NCI-H2196 (cell line): ENCODE measurements around the gene UAP1L1.

Source experiments
- DNase-seq: peaks from one replicate; lab custom pipeline; 2025; ENCODE audit not compliant: unreplicated experiment; lab: John Stamatoyannopoulos, UW

The UAP1L1 gene

DNA sequence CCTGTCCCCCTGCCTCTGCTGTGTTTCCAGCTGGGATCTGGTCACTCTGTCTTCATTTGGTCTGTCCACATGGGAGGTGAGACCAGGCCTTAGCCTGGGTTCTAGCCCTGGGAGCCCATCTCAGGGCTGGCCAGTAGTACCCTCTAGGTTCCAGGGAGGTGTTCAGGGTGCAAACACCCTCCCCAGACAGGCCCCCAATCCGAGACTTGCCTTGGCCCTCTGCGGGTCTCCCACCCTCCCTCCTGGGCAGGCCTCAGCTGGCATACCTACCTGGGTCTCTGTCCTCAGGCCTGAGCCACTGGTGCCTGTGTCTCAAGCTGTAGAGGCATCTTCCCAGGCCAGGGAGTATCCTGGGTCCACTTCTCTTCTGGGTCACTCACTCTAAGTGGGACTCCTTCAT lies 6.0 kb upstream of the UAP1L1 start:
- no peak for DNase-seq

GRCh38 chr9:137073992-137074399 lies 3.3 kb upstream of the UAP1L1 start:
- DNase-seq: no peak

DNA sequence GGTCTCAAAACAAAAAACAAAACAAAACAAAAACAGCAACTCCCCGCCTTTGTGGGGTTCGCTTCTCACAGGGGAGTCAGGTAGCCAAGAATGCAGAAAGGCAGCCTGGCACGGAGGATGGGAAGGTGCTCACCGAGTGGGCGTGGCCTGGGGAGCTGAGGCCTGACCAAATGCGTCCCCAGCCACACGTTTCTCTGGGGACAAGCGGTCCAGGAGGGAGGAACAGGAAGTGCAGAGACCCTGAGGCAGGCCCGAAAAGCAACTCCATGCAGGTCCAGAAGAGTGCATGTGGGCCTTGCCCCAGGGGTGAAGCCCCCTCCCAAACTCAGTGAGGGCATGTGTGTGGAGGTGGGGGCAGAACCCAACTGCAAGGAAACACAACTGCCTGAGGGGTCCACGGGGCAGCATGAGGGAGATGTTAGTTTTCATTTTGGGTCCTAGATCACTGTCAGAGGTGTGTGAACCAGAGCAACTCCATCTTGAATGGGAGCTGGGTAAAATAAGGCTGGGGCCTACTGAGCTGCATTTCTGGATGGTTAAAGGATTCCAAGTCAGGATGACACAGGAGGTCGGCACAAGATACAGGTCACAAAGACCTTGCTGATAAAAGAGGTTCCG lies 2.6 kb upstream of the UAP1L1 start:
- DNase-seq: no peak

GRCh38 chr9:137075275-137075775 lies 2.0 kb upstream of the UAP1L1 start:
- DNase-seq: no peak

GRCh38 chr9:137076636-137077009 lies 694 bp upstream of the UAP1L1 start:
- DNase-seq: no peak

DNA sequence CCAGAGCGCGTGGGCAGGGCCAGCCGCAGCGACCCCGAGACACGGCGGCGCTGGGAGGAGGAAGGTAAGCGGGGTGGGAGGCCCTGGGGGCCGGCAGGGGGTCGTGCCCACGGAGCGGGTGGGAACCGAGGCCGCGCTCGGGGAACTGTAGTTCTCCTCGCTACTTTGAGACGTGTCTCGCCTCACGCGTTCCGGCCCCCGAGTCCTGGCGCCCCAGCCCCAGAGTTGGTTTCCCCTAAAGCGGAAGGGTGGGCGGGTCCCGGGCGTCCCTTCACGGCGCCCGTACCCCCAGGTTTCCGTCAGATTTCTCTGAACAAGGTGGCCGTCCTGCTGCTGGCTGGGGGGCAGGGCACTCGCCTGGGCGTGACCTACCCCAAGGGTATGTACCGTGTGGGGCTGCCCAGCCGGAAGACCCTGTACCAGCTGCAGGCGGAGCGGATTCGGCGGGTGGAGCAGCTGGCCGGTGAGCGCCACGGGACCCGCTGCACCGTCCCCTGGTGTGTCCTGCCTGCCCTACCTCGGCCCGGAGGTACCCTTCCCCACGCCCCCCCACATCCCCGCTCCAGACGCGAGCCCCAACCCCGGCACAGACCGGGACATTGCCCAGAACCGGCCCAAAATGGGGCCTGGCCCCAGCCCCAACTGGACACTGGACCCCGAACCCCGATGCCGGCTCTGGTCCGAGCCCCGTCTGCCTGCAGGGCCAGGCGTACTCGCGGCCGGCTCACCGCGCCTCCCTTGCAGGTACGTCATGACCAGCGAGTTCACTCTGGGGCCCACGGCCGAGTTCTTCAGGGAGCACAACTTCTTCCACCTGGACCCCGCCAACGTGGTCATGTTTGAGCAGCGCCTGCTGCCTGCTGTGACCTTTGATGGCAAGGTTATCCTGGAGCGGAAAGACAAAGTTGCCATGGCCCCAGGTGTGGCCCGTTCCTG lies 709 bp downstream of the UAP1L1 start:
- DNase-seq: no peak

GRCh38 chr9:137078701-137079400 lies 1.5 kb downstream of the UAP1L1 start:
- DNase-seq: no peak

DNA sequence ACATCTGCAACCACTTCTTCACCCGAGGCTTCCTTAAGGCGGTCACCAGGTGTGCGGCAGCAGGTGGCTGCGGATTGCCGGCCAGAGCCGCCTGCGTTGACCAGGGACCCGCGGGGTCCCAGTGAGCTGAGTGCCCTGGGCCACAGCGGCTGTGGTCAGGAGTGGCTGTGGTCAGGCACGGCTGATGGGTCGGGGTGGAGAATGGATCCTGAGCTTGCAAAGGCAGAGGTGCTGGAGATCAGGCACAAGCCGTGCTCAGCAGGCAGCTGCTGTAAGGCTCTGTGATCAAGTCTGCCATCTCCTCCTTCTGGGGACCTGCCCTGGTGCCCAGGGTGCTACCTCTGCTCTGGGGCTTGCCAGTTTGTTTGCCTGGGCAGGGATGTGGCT lies 2.1 kb downstream of the UAP1L1 start:
- DNase-seq: no peak

- no peak for DNase-seq
Observed at GRCh38 chr9:137080260-137081122, 3.2 kb downstream of the UAP1L1 start.

DNA sequence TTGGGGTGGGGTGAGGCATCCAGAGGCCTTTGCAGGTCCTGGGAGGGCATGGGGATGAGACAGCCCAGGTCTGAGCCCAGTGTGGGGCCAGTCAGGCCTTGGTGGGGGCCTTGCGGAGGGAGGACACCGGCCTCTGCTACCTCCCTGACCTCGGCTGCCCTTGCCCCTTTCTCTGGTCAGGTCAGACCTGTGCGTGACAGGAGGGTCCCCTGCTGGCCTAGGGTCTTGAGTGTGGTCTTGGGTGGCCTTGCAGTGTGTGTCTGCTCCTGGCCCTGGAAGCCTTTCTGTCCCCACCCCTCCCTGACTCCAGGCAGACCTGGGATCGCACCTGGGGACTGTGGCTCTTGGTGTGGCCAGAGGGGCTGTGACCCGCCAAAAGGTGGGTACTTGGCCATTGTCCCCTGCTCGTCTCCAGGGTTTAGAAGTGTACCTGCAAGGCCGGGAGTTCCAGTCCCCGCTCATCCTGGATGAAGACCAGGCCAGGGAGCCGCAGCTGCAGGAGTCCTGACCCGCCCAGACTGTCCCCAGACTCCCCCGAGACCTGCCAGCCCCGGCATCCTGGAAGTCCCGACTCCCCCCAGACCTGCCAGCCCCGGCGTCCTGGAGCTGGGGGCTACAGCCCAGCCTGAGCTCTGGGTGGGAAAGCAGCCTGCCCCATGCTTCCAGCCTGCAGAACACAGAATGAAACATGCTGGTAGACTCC lies 5.1 kb downstream of the UAP1L1 start:
- DNase-seq: no peak

- DNase-seq: no peak
Observed at GRCh38 chr9:137082925-137083290, 5.6 kb downstream of the UAP1L1 start.

DNA sequence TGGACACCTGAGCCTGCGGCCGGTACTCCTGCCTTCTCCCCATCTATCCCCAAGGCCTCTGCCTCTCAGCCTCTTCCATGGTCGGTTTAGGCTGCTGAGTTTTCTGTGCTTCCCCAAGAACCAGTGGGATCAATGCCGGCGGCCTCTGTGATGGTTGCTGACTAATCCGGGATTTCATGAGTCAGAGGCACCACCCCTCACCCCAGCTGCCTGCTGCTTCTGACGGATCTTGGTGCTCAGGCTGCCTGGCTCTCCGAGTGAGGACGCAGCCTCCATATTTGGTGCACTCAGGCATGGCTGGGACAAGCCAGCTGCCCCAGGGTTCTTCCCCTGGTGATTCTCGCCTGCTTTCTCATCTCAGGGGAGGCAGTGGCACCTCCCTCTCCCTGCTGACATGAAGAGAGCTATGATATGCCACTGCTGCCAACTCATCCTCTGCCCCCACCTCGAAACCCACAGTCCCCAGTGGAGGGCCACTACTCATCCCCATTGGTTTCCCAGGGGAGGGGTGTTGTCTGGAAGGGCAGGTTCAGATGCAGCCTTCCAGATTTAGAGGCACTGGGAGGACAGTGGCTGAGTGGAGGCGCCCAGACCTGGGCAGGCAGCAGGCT lies 6.2 kb downstream of the UAP1L1 start:
- no peak for DNase-seq

GRCh38 chr9:137084526-137084925 lies 7.2 kb downstream of the UAP1L1 start:
- DNase-seq: no peak

- DNase-seq: peak; percentile 22
Observed at GRCh38 chr9:137085920-137086530, 8.7 kb downstream of the UAP1L1 start.

DNA sequence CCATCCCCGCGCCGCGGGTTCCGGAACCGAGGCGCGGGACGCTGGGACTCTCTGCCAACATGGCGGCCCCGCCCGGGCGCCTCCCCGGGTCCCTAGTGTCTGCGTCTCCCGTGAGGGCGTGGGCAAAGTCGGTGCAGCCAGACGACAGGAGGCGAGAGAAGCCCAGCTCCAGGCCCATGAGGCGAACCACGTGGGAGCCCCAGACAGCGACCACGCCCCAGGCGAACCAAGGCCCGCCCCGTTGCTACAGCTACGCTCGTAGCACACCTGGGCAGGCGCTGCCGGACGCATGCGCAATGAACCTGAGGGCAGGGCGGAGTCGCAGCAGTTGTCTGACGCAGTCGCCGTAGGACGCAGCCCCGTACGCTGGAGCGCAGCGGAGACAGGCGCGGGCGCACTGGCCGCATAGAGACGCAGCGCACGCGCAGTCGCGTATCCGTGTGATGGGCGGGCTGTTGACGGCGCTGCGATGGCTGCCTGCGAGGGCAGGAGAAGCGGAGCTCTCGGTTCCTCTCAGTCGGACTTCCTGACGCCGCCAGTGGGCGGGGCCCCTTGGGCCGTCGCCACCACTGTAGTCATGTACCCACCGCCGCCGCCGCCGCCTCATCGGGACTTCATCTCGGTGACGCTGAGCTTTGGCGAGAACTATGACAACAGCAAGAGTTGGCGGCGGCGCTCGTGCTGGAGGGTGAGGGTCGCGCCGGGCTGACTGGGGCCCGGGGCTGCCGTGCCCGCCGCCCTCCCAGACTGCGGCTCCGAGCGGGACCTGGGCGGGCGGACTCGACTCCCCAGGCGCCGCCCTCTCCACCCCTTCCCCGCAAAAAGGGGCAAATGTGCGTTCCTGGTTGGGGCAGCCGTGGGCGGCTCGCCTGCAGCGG lies 9.5 kb downstream of the UAP1L1 start, which contains the start of gene MAN1B1:
MAN1B1 (plus strand) TSS at position 455 of the 878 bp plus-strand sequence; CDS start at position 470, 15 bp downstream.
- peak; percentile 99 for DNase-seq

- no peak for DNase-seq
Observed at GRCh38 chr9:137087409-137087925, 10.2 kb downstream of the UAP1L1 start.

DNA sequence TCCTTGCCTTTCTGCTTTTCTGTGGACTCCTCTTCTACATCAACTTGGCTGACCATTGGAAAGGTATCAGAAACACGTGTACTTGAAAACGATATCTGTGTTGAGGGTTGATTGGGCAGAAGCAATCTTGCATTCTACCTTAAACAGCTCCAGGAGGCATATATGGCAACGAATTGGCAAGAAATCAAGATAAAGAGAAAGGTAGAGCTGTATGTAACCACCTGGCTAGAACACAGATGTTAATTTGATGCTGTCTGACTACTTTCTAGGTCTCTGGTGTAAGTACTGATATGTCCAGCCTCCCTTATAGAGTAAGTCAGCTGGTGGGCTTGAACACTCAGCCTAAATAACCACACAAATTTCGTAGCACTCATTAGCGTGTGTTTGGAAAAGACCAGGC lies 10.8 kb downstream of the UAP1L1 start:
- DNase-seq: peak; percentile 28
